CD4-positive, alpha-beta memory T cell (primary cell): ENCODE data around the gene MDK. TPM values are rescaled to one million over a fixed set of nuclear protein-coding genes. Genes with fewer than 3 reads are reported as not detected.
A peak's percentile ranks its signal among the peaks of the same experiment; 100 is the strongest.

Experiments
- CTCF ChIA-PET: fragments of 350-600 bp; sonication (Branson Sonifier 250); formaldehyde crosslinking; loops from one replicate; lab custom pipeline; 2021; ENCODE audit warnings: inconsistent platforms; ENCODE audit not compliant: partially characterized antibody; lab: Charles Lee
- POLR2A ChIA-PET: fragments of 350-600 bp; sonication (Branson Sonifier 250); formaldehyde crosslinking; loops from one replicate; lab custom pipeline; 2021; ENCODE audit not compliant: partially characterized antibody; lab: Charles Lee
- DNase-seq, 5 donors: peaks; one replicate each; pipeline versions ENCODE4 v3.0.0 to v3.0.0-alpha.2; 2020 to 2022; ENCODE audit warnings: mixed read lengths in 1 of 5
- H3K27ac ChIP-seq: one replicate; pipeline ENCODE4 v1.7.0; 2013; ENCODE audit warnings: low read depth, low read length
- H3K27me3 ChIP-seq: 2 replicates; pipeline ENCODE4 v1.7.0; 2013; ENCODE audit warnings: mild to moderate bottlenecking, low read length, moderate library complexity; ENCODE audit not compliant: insufficient read depth
- H3K36me3 ChIP-seq: 2 replicates; pipeline ENCODE4 v1.7.0; 2013; ENCODE audit warnings: mild to moderate bottlenecking, low read length, moderate library complexity; ENCODE audit not compliant: insufficient read depth
- H3K4me1 ChIP-seq: 2 replicates; pipeline ENCODE4 v1.7.0; 2013; ENCODE audit warnings: mild to moderate bottlenecking, low read length, moderate library complexity; ENCODE audit not compliant: insufficient read depth
- H3K4me3 ChIP-seq, 2 donors: one replicate each; pipeline ENCODE4 v1.7.0; 2013; ENCODE audit warnings: low read length in 2 of 2, mild to moderate bottlenecking in 1 of 2
- H3K9me3 ChIP-seq, 2 donors: one replicate each; pipeline ENCODE4 v1.7.0; 2013; ENCODE audit warnings: low read length in 2 of 2, control low read depth in 1 of 2; ENCODE audit not compliant: control insufficient read depth in 1 of 2
- H3K27ac Mint-ChIP-seq, 7 donors: one replicate each; pipeline ENCODE4 v1.8.0; 2020 to 2021; ENCODE audit warnings: mixed read lengths in 7 of 7, mild to moderate bottlenecking in 6 of 7, inconsistent platforms in 3 of 7, moderate library complexity in 3 of 7
- H3K27me3 Mint-ChIP-seq, 2 donors: one replicate each; pipeline ENCODE4 v1.8.0; 2020 to 2021; ENCODE audit warnings: mixed read lengths in 2 of 2
- H3K36me3 Mint-ChIP-seq, 2 donors: one replicate each; pipeline ENCODE4 v1.8.0; 2020 to 2021; ENCODE audit warnings: mixed read lengths in 2 of 2, inconsistent platforms in 1 of 2, mild to moderate bottlenecking in 1 of 2
- H3K4me1 Mint-ChIP-seq, 4 donors: one replicate each; pipeline ENCODE4 v1.8.0; 2020 to 2021; ENCODE audit warnings: mixed read lengths in 4 of 4, mild to moderate bottlenecking in 1 of 4
- H3K4me3 Mint-ChIP-seq, 8 donors: one replicate each; pipeline ENCODE4 v1.8.0; 2020 to 2021; ENCODE audit warnings: mixed read lengths in 8 of 8, mild to moderate bottlenecking in 7 of 8, moderate library complexity in 6 of 8, inconsistent platforms in 3 of 8
- H3K9me3 Mint-ChIP-seq, 8 donors: one replicate each; pipeline ENCODE4 v1.8.0; 2020 to 2021; ENCODE audit warnings: mixed read lengths in 8 of 8, mild to moderate bottlenecking in 5 of 8, inconsistent platforms in 3 of 8, moderate library complexity in 1 of 8
- intact Hi-C: fragments of 100-400 bp; cut with micrococcal nuclease; formaldehyde crosslinking; loops from one replicate; pipeline ENCODE4 v1.15.1; 2023
- polyA plus RNA-seq, 2 donors: library from polyadenylated mRNA; unstranded; fragments of 300-500 nt; fragmentation: Illumina TruSeq; gene quantifications; one replicate each; pipeline ENCODE4 v1.2.3, GENCODE V29; 2021
- total RNA-seq, 2 experiments: library from RNA; stranded (reverse); gene quantifications; one replicate each; pipeline ENCODE4 v1.2.3, GENCODE V29; 2021

The MDK gene
- total and polyA plus RNA-seq, 4 experiments from 2014 or later = 4.7 to 5.6 TPM; not detected in 2

- no peak for DNase-seq
- H3K27me3 Mint-ChIP-seq = peaks cover 20 to 44% of the 10 kb centered on the region in 2 donors
- peak overlapping the region in 1 of 8 donors; percentile 25 for H3K4me3 Mint-ChIP-seq
- H3K27ac Mint-ChIP-seq = peak overlapping the region in 1 of 7 donors; percentile 51
- Histone ChIP-seq H3K27ac (no peak overlapping the region), H3K9me3 (no peaks in the 10 kb centered on the region), H3K4me3 (no peak overlapping the region), H3K27me3 (peaks cover 25% of the 10 kb centered on the region), H3K4me1 (peaks cover 22% of the 10 kb centered on the region), H3K36me3 (no peaks in the 10 kb centered on the region)
- CTCF ChIA-PET = no interaction called here
- no peaks in the 10 kb centered on the region for H3K9me3 Mint-ChIP-seq
- POLR2A ChIA-PET = no interaction called here
- intact Hi-C loops = loop anchor here (5.0 kb wide), 1 partner anchor 37 kb away; the partner anchor contains the start of gene DGKZ
- peaks cover 0 to 7% of the 10 kb centered on the region in 2 donors for H3K36me3 Mint-ChIP-seq
- peaks cover 7 to 31% (median 16%) of the 10 kb centered on the region in 4 donors for H3K4me1 Mint-ChIP-seq
Observed at GRCh38 chr11:46383974-46384701, 2.7 kb downstream of the MDK start.

- intact Hi-C loops = loop anchor here (5.0 kb wide), 2 partner anchors 142 to 232 kb away; partner anchors contain the start of genes ATG13 and HARBI1
- DNase-seq = no peak
- H3K36me3 Mint-ChIP-seq = peaks cover 0 to 3% of the 10 kb centered on the region in 2 donors
- Histone ChIP-seq H3K27me3 (peaks cover 34% of the 10 kb centered on the region), H3K36me3 (no peaks in the 10 kb centered on the region), H3K4me3 (no peak overlapping the region), H3K27ac (no peak overlapping the region), H3K9me3 (no peaks in the 10 kb centered on the region), H3K4me1 (peaks cover 35% of the 10 kb centered on the region)
- ChIA-PET POLR2A (no interaction called here), CTCF (no interaction called here)
- peak overlapping the region in 1 of 7 donors; percentile 50 for H3K27ac Mint-ChIP-seq
- peaks cover 10 to 36% (median 23%) of the 10 kb centered on the region in 4 donors for H3K4me1 Mint-ChIP-seq
- H3K27me3 Mint-ChIP-seq = peaks cover 22 to 50% of the 10 kb centered on the region in 2 donors
- H3K9me3 Mint-ChIP-seq = no peaks in the 10 kb centered on the region
- peak overlapping the region in 1 of 8 donors; percentile 39 for H3K4me3 Mint-ChIP-seq
Observed at GRCh38 chr11:46385169-46386004, 3.9 kb downstream of the MDK start.

- Histone ChIP-seq H3K27ac (no peak overlapping the region), H3K4me3 (no peak overlapping the region), H3K36me3 (no peaks in the 10 kb centered on the region), H3K9me3 (no peaks in the 10 kb centered on the region), H3K4me1 (peaks cover 41% of the 10 kb centered on the region), H3K27me3 (peaks cover 39% of the 10 kb centered on the region)
- peaks cover 10 to 39% (median 25%) of the 10 kb centered on the region in 4 donors for H3K4me1 Mint-ChIP-seq
- POLR2A ChIA-PET = no interaction called here
- peak overlapping the region in 1 of 7 donors; percentile 50 for H3K27ac Mint-ChIP-seq
- no peak for DNase-seq
- H3K27me3 Mint-ChIP-seq = peaks cover 22 to 53% of the 10 kb centered on the region in 2 donors
- peak overlapping the region in 1 of 8 donors; percentile 4 for H3K4me3 Mint-ChIP-seq
- CTCF ChIA-PET = interaction anchor here (1.3 kb wide), 1 partner anchor 9 kb away, joined by 5 read pairs; no protein-coding TSS in a partner anchor
- intact Hi-C loops = loop anchor here (5.0 kb wide), 2 partner anchors 141 to 231 kb away; partner anchors contain the start of genes ATG13 and HARBI1
- peaks cover 0 to 3% of the 10 kb centered on the region in 2 donors for H3K36me3 Mint-ChIP-seq
- no peaks in the 10 kb centered on the region for H3K9me3 Mint-ChIP-seq
Observed at GRCh38 chr11:46386005-46386578, 4.6 kb downstream of the MDK start.

GRCh38 chr11:46386674-46387073, 5.2 kb downstream of the MDK start:
- peak overlapping the region in 1 of 7 donors; percentile 50 for H3K27ac Mint-ChIP-seq
- peaks cover 22 to 53% of the 10 kb centered on the region in 2 donors for H3K27me3 Mint-ChIP-seq
- ChIA-PET CTCF (interaction anchor here (1.3 kb wide), 1 partner anchor 9 kb away, joined by 5 read pairs; no protein-coding TSS in a partner anchor), POLR2A (no interaction called here)
- H3K36me3 Mint-ChIP-seq = peaks cover 0 to 3% of the 10 kb centered on the region in 2 donors
- Histone ChIP-seq H3K4me3 (no peak overlapping the region), H3K27me3 (peaks cover 39% of the 10 kb centered on the region), H3K9me3 (no peaks in the 10 kb centered on the region), H3K4me1 (peaks cover 41% of the 10 kb centered on the region), H3K27ac (no peak overlapping the region), H3K36me3 (no peaks in the 10 kb centered on the region)
- peaks cover 10 to 39% (median 25%) of the 10 kb centered on the region in 4 donors for H3K4me1 Mint-ChIP-seq
- no peaks in the 10 kb centered on the region for H3K9me3 Mint-ChIP-seq
- intact Hi-C loops = loop anchor here (5.0 kb wide), 2 partner anchors 141 to 231 kb away; partner anchors contain the start of genes ATG13 and HARBI1
- H3K4me3 Mint-ChIP-seq = peak overlapping the region in 1 of 8 donors; percentile 4
- no peak for DNase-seq

GRCh38 chr11:46387456-46387855, 6.0 kb downstream of the MDK start:
- POLR2A ChIA-PET = interaction anchor here (0.6 to 1.3 kb wide), 2 partner anchors 10 to 20 kb away, joined by 3 to 4 read pairs; no protein-coding TSS in a partner anchor
- H3K4me3 Mint-ChIP-seq = no peak overlapping the region
- intact Hi-C loops = loop anchor here (5.0 kb wide), 2 partner anchors 140 to 230 kb away; partner anchors contain the start of genes ATG13 and HARBI1

GRCh38 chr11:46387919-46388618, 6.6 kb downstream of the MDK start:
- H3K36me3 Mint-ChIP-seq = no peaks in the 10 kb centered on the region
- intact Hi-C loops = loop anchor here (5.0 kb wide), 2 partner anchors 139 to 229 kb away; partner anchors contain the start of genes ATG13 and HARBI1
- H3K4me1 ChIP-seq = peaks cover 38% of the 10 kb centered on the region
- peaks cover 12 to 42% (median 26%) of the 10 kb centered on the region in 4 donors for H3K4me1 Mint-ChIP-seq
- peak overlapping the region in 1 of 8 donors; percentile 28 for H3K4me3 Mint-ChIP-seq
- H3K36me3 ChIP-seq = no peaks in the 10 kb centered on the region
- peaks cover 27 to 55% of the 10 kb centered on the region in 2 donors for H3K27me3 Mint-ChIP-seq
- H3K27me3 ChIP-seq = peaks cover 35% of the 10 kb centered on the region
- H3K27ac Mint-ChIP-seq = peak overlapping the region in 1 of 7 donors; percentile 51
- no peak overlapping the region for H3K4me3 ChIP-seq
- H3K9me3 ChIP-seq = no peaks in the 10 kb centered on the region
- no peak for DNase-seq
- peaks cover 0 to 5% (median 0%) of the 10 kb centered on the region in 8 donors for H3K9me3 Mint-ChIP-seq
- no peak overlapping the region for H3K27ac ChIP-seq
- POLR2A ChIA-PET = interaction anchor here (0.6 to 1.3 kb wide), 2 partner anchors 11 to 20 kb away, joined by 3 to 4 read pairs; no protein-coding TSS in a partner anchor
- CTCF ChIA-PET = interaction anchor here (0.7 to 2.2 kb wide), 16 partner anchors 8 to 231 kb away, joined by 3 to 7 read pairs (median 3); partner anchors contain the start of genes ATG13 and HARBI1

More at GRCh38 chr11:46387456-46387855, 6.0 kb downstream of the MDK start:
- CTCF ChIA-PET = interaction anchor here (0.8 to 2.1 kb wide), 4 partner anchors 8 to 150 kb away, joined by 3 to 7 read pairs (median 4); no protein-coding TSS in a partner anchor
- H3K36me3 ChIP-seq = no peaks in the 10 kb centered on the region
- no peaks in the 10 kb centered on the region for H3K9me3 Mint-ChIP-seq
- H3K27me3 Mint-ChIP-seq = peaks cover 22 to 50% of the 10 kb centered on the region in 2 donors
- peaks cover 38% of the 10 kb centered on the region for H3K4me1 ChIP-seq
- DNase-seq = no peak
- H3K27ac Mint-ChIP-seq = no peak overlapping the region
- no peaks in the 10 kb centered on the region for H3K36me3 Mint-ChIP-seq
- peaks cover 37% of the 10 kb centered on the region for H3K27me3 ChIP-seq
- H3K4me3 ChIP-seq = no peak overlapping the region
- no peak overlapping the region for H3K27ac ChIP-seq
- no peaks in the 10 kb centered on the region for H3K9me3 ChIP-seq
- H3K4me1 Mint-ChIP-seq = peaks cover 7 to 35% (median 22%) of the 10 kb centered on the region in 4 donors
